H9 (cell line): ENCODE measurements around the gene HIGD2B. TPM values are rescaled to one million over a fixed set of nuclear protein-coding genes. Genes with fewer than 3 reads are reported as not detected.

Experiments used
- DNase-seq: peaks from one replicate; pipeline ENCODE4 v3.0.0-alpha.2; 2017
- H2AFZ ChIP-seq: one replicate; pipeline ENCODE4 v1.6.1; 2013; ENCODE audit warnings: mild to moderate bottlenecking, low read length, control low read depth, moderate library complexity
- H2AK5ac ChIP-seq: 2 replicates; pipeline ENCODE4 v1.6.1; 2013; ENCODE audit warnings: low read length, control low read depth, mixed read lengths; ENCODE audit not compliant: insufficient read length
- H2BK120ac ChIP-seq: one replicate; pipeline ENCODE4 v1.6.1; 2013; ENCODE audit warnings: low read depth, mild to moderate bottlenecking, low read length, control low read depth, inconsistent platforms; ENCODE audit not compliant: poor library complexity, severe bottlenecking
- H2BK12ac ChIP-seq: 2 replicates; pipeline ENCODE4 v1.6.1; 2013; ENCODE audit warnings: low read length, control low read depth, mixed read lengths, low read depth; ENCODE audit not compliant: insufficient read length
- H2BK15ac ChIP-seq: 2 replicates; pipeline ENCODE4 v1.6.1; 2013; ENCODE audit warnings: low read depth, low read length, control low read depth
- H2BK20ac ChIP-seq: one replicate; pipeline ENCODE4 v1.6.1; 2013; ENCODE audit warnings: low read depth, mild to moderate bottlenecking, low read length, control low read depth, inconsistent platforms; ENCODE audit not compliant: poor library complexity, severe bottlenecking
- H2BK5ac ChIP-seq: 2 replicates; pipeline ENCODE4 v1.6.1; 2013; ENCODE audit warnings: low read length, control low read depth, mixed read lengths; ENCODE audit not compliant: insufficient read length
- H3K14ac ChIP-seq: 2 replicates; pipeline ENCODE4 v1.6.1; 2013; ENCODE audit warnings: low read length, control low read depth; ENCODE audit not compliant: insufficient read depth
- H3K18ac ChIP-seq: 2 replicates; pipeline ENCODE4 v1.6.1; 2013; ENCODE audit warnings: low read depth, mild to moderate bottlenecking, mixed read lengths, low read length, control low read depth; ENCODE audit not compliant: insufficient read length
- H3K23ac ChIP-seq: 2 replicates; pipeline ENCODE4 v1.6.1; 2013; ENCODE audit warnings: low read length, control low read depth, mixed read lengths, low read depth; ENCODE audit not compliant: insufficient read length
- H3K23me2 ChIP-seq: 2 replicates; pipeline ENCODE4 v1.6.1; 2013; ENCODE audit warnings: low read depth, mild to moderate bottlenecking, mixed read lengths, low read length, control low read depth; ENCODE audit not compliant: insufficient read length, poor library complexity, severe bottlenecking
- H3K27ac ChIP-seq: 2 replicates; pipeline ENCODE4 v1.5.1; 2013; ENCODE audit warnings: low read length, control low read depth, mixed read lengths, low read depth; ENCODE audit not compliant: insufficient read length
- H3K27me3 ChIP-seq: 2 replicates; pipeline ENCODE4 v1.6.1; 2013; ENCODE audit warnings: low read length, control low read depth, inconsistent platforms; ENCODE audit not compliant: insufficient read depth
- H3K4ac ChIP-seq: 2 replicates; pipeline ENCODE4 v1.6.1; 2013; ENCODE audit warnings: low read depth, mild to moderate bottlenecking, control low read depth, inconsistent platforms, low read length, moderate library complexity
- H3K4me1 ChIP-seq: 2 replicates; pipeline ENCODE4 v1.6.1; 2013; ENCODE audit warnings: low read length, control low read depth, inconsistent platforms; ENCODE audit not compliant: insufficient read depth
- H3K4me2 ChIP-seq: 2 replicates; pipeline ENCODE4 v1.6.1; 2013; ENCODE audit warnings: low read length, control low read depth, mixed read lengths; ENCODE audit not compliant: insufficient read length, insufficient read depth
- H3K56ac ChIP-seq: 2 replicates; pipeline ENCODE4 v1.6.1; 2013; ENCODE audit warnings: low read depth, mild to moderate bottlenecking, mixed read lengths, low read length, control low read depth; ENCODE audit not compliant: insufficient read length
- H3K79me1 ChIP-seq: 2 replicates; pipeline ENCODE4 v1.6.1; 2013; ENCODE audit warnings: low read depth, mild to moderate bottlenecking, moderate library complexity, low read length, control low read depth, inconsistent platforms; ENCODE audit not compliant: insufficient read depth, poor library complexity, severe bottlenecking
- H3K79me2 ChIP-seq: 2 replicates; pipeline ENCODE4 v1.6.1; 2013; ENCODE audit warnings: low read length, control low read depth, inconsistent platforms; ENCODE audit not compliant: insufficient read depth
- H3K9ac ChIP-seq: 2 replicates; pipeline ENCODE4 v1.6.1; 2013; ENCODE audit warnings: low read length, control low read depth, mixed read lengths; ENCODE audit not compliant: insufficient read length; ENCODE audit errors: extremely low read depth
- H3K9me3 ChIP-seq: one replicate; pipeline ENCODE4 v1.6.1; 2013; ENCODE audit warnings: low read depth, low read length, inconsistent platforms; ENCODE audit not compliant: control insufficient read depth
- H3T11ph ChIP-seq: one replicate; pipeline ENCODE4 v1.6.1; 2013; ENCODE audit warnings: mild to moderate bottlenecking, low read length, control low read depth, inconsistent platforms
- H4K20me1 ChIP-seq: one replicate; pipeline ENCODE4 v1.6.1; 2013; ENCODE audit not compliant: control insufficient read depth, insufficient read length, insufficient read depth
- H4K5ac ChIP-seq: 2 replicates; pipeline ENCODE4 v1.6.1; 2013; ENCODE audit warnings: low read depth, mild to moderate bottlenecking, mixed read lengths, low read length, control low read depth; ENCODE audit not compliant: insufficient read length
- H4K8ac ChIP-seq: replicated peaks from 2 replicates; pipeline ENCODE4 v1.6.1; 2013; ENCODE audit warnings: low read length, control low read depth, mixed read lengths, low read depth; ENCODE audit not compliant: insufficient read length
- H4K91ac ChIP-seq: 2 replicates; pipeline ENCODE4 v1.6.1; 2013; ENCODE audit warnings: low read depth, mild to moderate bottlenecking, moderate library complexity, mixed read lengths, low read length, control low read depth; ENCODE audit not compliant: insufficient read length
- H3K27ac Mint-ChIP-seq, 3 experiments: 2 replicates in 2 of 3; 3 replicates in 1 of 3; pipeline ENCODE4 v1.8.0; 2020 to 2021; ENCODE audit warnings: mixed read lengths in 3 of 3, mild to moderate bottlenecking in 1 of 3, moderate library complexity in 1 of 3
- H3K27me3 Mint-ChIP-seq: 2 replicates; pipeline ENCODE4 v1.8.0; 2021; ENCODE audit warnings: low read depth, mild to moderate bottlenecking, moderate library complexity, mixed read lengths
- H3K36me3 Mint-ChIP-seq, 3 experiments: 2 replicates in 2 of 3; 3 replicates in 1 of 3; pipeline ENCODE4 v1.8.0; 2020 to 2021; ENCODE audit warnings: low read depth in 3 of 3, mixed read lengths in 3 of 3; ENCODE audit not compliant: insufficient read depth in 1 of 3
- H3K4me1 Mint-ChIP-seq, 2 experiments: 2 replicates each; pipeline ENCODE4 v1.8.0; 2020; ENCODE audit warnings: mixed read lengths in 2 of 2
- H3K4me3 Mint-ChIP-seq, 2 experiments: 2 replicates in 1 of 2; 3 replicates in 1 of 2; pipeline ENCODE4 v1.8.0; 2020 to 2021; ENCODE audit warnings: mild to moderate bottlenecking in 2 of 2, mixed read lengths in 2 of 2, moderate library complexity in 1 of 2
- H3K9me3 Mint-ChIP-seq, 2 experiments: 2 replicates in 1 of 2; 3 replicates in 1 of 2; pipeline ENCODE4 v1.8.0; 2020; ENCODE audit warnings: mild to moderate bottlenecking in 2 of 2, mixed read lengths in 2 of 2, moderate library complexity in 1 of 2
- CTCF ChIP-seq: fragments of 200-600 bp; sonication (generic); conservative IDR thresholded peaks from 3 replicates; pipeline ENCODE4 v1.8.0; 2021; ENCODE audit warnings: antibody characterized with exemption, mild to moderate bottlenecking
- WGBS: extraction: QIAGEN DNeasy Blood & Tissue Kit; methylation state at CpG from one replicate; pipeline ENCODE4 v1.1.7; 2013; ENCODE audit warnings: missing lambda C conversion rate, low lambda C conversion rate, mixed read lengths; ENCODE audit not compliant: insufficient read length; ENCODE audit errors: extremely low coverage; 5-methylcytosine and 5-hydroxymethylcytosine counted together
- total RNA-seq: library from RNA; stranded (reverse); gene quantifications from 2 replicates; pipeline ENCODE4 v1.2.1, GENCODE V29; 2021

The HIGD2B gene
- total RNA-seq, 1 experiment from 2014 or later = not detected

- no peak overlapping the region for H2BK15ac ChIP-seq
- H3K79me1 ChIP-seq = no peaks in the 10 kb centered on the region
- no peak overlapping the region for H3K23ac ChIP-seq
- peaks cover 3% of the 10 kb centered on the region for H3K23me2 ChIP-seq
- no peak overlapping the region for H3T11ph ChIP-seq
- no peaks in the 10 kb centered on the region for H3K9me3 ChIP-seq
- H3K4ac ChIP-seq = no peak overlapping the region
- peak overlapping the region; percentile 98 for H3K4me2 ChIP-seq
- no peaks in the 10 kb centered on the region; a peak in 1 of 5 replicates for H3K9me3 Mint-ChIP-seq
- H2BK120ac ChIP-seq = no peak overlapping the region
- H2AK5ac ChIP-seq = no peak overlapping the region
- H3K4me1 ChIP-seq = no peaks in the 10 kb centered on the region; the same call in 1 of the 2 replicates
- peak overlapping the region; percentile 22 for H3K27ac ChIP-seq
- no peak overlapping the region for H4K91ac ChIP-seq
- no peaks in the 10 kb centered on the region; the same call in 1 of the 2 replicates for H3K79me2 ChIP-seq
- no peak for DNase-seq
- H3K27me3 ChIP-seq = no peaks in the 10 kb centered on the region
- H3K4me3 Mint-ChIP-seq = peak overlapping the region; percentile 92 to 96
- H3K9ac ChIP-seq = peak overlapping the region; percentile 53
- H3K36me3 Mint-ChIP-seq = peaks cover 0 to 5% (median 0%) of the 10 kb centered on the region in 3 experiments; a peak in 1 of 7 replicates
- H2AFZ ChIP-seq = no peak overlapping the region
- no peak overlapping the region for H4K5ac ChIP-seq
- H4K8ac ChIP-seq = no peak overlapping the region
- H2BK20ac ChIP-seq = no peak overlapping the region
- peak overlapping the region; percentile 95 to 99 (median 97) for H3K27ac Mint-ChIP-seq
- no peak overlapping the region for H2BK5ac ChIP-seq
- no peak overlapping the region for H3K14ac ChIP-seq
- no CpG with 5 or more reads among the region's 23 CpGs for WGBS
- H4K20me1 ChIP-seq = no peaks in the 10 kb centered on the region
- no peak overlapping the region for H3K18ac ChIP-seq
- no peaks in the 10 kb centered on the region for H3K27me3 Mint-ChIP-seq
- peaks cover 13% of the 10 kb centered on the region in 2 experiments for H3K4me1 Mint-ChIP-seq
- no peak overlapping the region for H3K56ac ChIP-seq
- TF ChIP-seq CTCF = 0 out of 3 replicates have a peak, but pooled peaks have one; percentile 21
- no peak overlapping the region for H2BK12ac ChIP-seq
Observed at GRCh38 chr15:72685301-72685924, 569 bp downstream of the HIGD2B start.
